Right renal pelvis (tissue), 4 donors: ENCODE measurements around the gene PPP1R9A. TPM values are rescaled to one million over a fixed set of nuclear protein-coding genes. Genes with fewer than 3 reads are reported as not detected.
A peak's percentile ranks its signal among the peaks of the same experiment; 100 is the strongest.

Source experiments
- DNase-seq, 4 donors: peaks; one replicate each; pipeline ENCODE4 v3.0.0-alpha.2; 2013; ENCODE audit warnings: low read depth in 4 of 4, low spot score in 3 of 4, missing footprints in 1 of 4
- polyA plus RNA-seq, 4 donors: library from polyadenylated mRNA; unstranded; fragments of 120-200 nt; gene quantifications; one replicate each; pipeline ENCODE4 v1.2.1, GENCODE V29; 2013; ENCODE audit not compliant: insufficient read length in 4 of 4

The PPP1R9A gene
- polyA plus RNA-seq = 10 to 100 TPM; 27.1 to 33.2 (median 30.4) TPM

DNA sequence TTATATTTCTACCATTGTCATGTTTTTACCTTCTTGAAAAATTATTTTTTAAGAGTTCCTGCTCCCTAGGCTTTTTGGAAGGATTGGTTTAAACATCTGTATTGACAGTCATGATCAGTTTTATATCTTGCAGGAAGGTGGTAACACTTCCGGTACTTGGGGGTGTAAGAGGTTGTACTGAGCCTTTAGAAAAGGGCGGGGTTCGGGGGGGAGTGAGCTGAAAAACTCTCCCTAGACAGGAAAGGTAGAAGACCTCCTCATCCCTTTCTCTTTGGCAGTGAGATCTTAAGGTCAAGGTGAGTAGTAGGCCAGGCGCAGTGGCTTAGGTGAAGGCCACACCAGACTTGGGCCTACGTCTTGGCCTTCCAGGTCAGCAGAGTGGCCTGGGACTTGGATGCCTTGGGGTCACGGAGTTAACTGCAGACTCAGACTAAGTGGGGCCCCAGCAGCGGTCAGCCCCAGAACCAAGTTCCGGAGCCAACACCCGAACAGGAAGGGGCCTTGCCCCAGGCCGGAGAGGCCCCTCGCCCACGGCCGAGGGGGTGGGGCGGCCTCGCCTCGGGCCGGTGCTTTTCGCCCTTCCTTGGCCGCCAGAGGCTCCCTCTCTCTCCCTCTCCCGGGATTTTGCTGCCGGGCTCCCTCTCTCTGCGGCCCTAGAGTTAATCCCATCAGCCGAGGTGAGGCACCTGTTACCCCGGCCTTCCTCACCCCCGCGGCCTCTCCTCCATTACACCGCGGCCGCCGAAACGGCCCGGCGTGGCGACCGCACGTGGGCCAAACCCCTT is at the start of gene PPP1R9A:
Gene PPP1R9A (plus strand): TSS at position 569 of the 785 bp plus-strand sequence. CDS start 2,520 bp downstream, outside the sequence.
- peak in 3 of 4 donors; percentile 41 to 62 (median 54) for DNase-seq

GRCh38 chr7:94871132-94871531 is 36.3 kb upstream of the PPP1R9A start:
- no peak for DNase-seq

DNA sequence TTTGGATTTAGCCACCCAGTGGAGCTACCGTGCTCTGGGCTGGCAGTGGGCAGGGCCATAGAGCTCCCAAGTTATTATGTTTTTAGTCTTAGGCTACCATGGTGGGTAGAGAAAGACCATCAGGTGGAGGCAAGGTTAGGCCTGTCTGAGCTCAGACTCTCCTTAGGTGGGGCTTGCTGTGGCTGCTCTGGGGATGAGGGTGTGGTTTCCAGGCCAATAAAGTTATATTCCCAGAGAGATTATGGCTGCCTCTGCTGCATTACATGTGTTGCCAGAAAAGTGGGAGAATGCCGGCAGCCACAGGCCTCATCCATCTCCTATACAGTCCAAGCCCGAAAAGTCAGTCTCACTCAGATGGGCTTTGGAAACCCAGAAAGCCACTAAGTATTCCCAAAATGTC is 34.2 kb upstream of the PPP1R9A start:
- no peak for DNase-seq

DNA sequence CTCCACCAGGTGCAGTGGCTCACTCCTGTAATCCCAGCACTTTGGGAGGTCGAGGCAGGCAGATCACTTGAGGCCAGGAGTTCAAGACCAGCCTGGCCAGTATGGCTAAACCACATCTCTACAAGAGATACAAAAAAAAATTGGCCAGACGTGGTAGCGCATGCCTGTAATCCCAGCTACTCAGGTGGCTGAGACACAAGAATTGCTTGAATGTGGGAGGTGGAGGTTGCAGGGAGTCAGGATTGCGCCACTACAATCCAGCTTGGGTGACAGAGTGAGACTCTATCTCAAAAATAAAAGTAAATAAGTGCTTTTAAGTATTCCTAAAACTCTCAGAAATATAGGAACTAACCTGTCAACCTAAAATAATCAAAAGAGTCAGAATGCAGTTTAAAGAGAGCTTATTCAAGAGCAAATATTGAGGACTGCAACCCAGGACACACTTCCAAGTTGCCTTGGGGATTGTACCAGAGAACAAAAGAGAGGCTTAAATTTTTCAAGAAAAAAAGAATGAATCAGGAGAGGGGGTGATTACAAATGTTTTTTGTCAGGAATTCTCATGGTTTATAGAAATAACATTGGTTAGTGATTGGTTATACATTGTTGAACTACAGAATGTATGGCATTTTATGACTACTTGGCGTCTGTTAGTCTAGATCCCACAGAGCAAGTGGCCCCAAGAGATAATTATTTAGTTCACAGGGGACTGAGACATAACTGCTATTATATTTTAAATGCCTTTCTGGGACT is 33.2 kb upstream of the PPP1R9A start:
- no peak for DNase-seq

GRCh38 chr7:94875201-94875600 is 32.2 kb upstream of the PPP1R9A start:
- no peak for DNase-seq

DNA sequence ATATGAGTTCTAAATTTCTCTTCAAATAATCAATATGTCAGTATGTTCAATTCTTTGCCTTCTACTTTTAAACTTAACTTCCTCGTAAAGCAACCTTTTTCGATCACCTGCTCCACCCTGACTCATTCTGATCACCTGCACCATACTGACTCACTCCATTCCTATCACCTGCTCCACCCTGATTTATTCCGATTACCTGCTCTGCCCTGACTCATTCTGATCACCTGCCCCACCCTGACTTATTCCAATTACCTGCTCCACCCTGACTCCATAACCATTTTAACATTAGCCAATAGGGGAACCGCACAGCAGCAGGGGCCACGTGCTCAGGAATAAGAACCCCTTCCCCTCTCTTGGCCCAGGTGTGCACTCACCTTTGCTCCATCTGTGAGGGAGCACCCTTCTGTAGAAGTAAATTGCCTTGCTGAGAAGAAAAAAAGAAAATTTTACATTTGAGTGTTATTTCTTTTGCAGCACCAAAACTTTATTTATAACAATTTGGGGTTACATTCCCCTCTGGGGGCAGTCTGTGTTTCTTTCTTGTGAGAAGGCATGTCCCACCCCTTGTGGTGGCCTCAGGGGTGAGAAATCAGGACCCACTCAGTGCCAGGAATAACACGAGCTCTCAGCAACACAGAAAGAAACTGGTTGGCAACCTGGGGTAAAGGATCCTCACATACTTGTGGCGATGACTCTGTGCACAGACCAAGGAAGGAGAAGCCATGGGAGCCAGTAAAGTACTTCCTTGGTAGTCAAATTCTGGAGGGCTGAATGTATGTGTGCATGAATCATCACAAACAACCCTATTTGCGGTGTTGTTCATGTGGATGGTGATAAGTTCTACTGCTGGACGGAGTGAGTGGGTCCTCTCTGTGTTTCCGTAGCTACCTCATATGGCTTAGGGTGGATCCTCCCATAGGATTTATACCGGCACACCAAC is 29.4 kb upstream of the PPP1R9A start:
- DNase-seq = no peak

DNA sequence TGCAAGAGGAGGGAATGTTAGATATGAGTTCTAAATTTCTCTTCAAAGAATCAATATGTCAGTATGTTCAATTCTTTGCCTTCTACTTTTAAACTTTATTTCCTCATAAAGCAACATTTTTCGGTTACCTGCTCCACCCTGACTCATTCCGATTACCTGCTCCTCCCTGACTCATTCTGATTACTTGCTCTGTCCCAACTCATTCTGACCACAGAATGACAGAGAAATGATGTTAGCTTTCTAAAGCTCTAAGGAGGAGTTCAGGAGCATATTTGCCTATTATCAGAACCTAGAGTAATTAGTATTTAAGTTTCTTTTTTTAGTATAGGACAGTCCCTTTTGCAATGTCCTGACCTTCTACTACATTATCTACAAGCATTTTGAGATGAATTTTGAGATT is 24.5 kb upstream of the PPP1R9A start:
- no peak for DNase-seq

DNA sequence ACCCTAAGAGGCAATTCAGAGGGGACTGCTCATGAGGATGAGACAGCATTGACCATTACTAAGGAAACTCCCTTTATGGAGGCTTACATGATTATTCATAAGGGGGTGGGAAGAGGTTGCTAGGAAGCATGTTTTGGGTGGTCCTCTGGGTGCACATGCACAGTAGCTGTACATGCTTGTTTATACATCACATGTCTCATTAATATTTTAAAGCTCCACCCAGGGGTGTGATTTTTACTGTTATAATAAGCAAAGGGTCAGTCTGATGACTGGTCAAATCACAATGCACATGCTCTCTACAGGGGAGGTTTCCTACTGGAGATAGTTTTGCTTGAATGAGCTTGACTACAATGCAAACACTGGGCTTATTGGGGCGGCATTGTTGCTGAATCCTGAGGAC is 23.8 kb upstream of the PPP1R9A start:
- no peak for DNase-seq

GRCh38 chr7:94888551-94888950 is 18.8 kb upstream of the PPP1R9A start:
- peak in 2 of 4 donors; percentile 26 to 49 for DNase-seq

DNA sequence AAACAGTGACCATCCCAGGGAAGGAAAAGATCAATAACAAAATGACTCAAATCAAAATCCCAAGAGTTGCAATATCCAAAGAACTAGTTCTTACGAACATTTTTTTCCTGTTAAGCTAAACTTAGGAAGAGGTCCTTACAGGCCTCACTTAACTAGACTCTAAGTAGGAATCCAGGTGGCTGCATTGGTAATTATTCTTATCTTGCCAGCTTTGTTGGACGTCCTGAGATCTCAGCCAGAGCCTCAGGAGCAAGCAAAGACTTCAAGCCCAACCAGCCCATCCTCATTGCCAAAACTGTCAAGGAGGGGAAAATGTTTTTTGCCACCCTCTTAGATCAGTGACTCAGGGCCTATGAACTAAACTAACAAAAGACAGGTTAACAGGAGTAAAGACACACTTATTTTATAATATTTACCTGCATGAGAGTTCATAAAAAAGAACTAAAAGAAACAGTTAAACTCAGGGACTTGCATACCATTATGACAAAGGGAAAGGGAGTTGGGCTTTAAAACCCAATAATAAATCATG is 18.3 kb upstream of the PPP1R9A start:
- no peak for DNase-seq

- no peak for DNase-seq
Observed at GRCh38 chr7:94890216-94890615, 17.2 kb upstream of the PPP1R9A start.

DNA sequence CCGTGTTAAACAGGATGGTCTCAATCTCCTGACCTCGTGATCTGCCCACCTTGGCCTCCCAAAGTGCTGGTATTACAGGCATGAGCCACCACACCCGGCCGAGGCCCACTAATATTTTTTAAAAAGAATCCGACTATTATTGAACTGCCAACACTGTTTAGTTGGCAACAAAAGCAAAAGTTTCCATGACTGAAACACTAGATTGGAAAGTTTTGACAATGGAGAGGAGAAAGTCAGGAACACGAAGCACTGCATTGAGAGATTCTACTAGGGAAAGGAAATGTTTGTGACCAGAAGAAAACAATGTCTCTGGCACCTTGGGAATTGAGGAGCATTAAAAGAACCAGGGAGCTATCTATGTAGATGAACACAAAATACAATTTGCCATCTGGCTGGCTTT is 13.7 kb upstream of the PPP1R9A start:
- no peak for DNase-seq

GRCh38 chr7:94897541-94897940 is 9.9 kb upstream of the PPP1R9A start:
- no peak for DNase-seq

GRCh38 chr7:94898340-94898739 is 9.1 kb upstream of the PPP1R9A start:
- no peak for DNase-seq

DNA sequence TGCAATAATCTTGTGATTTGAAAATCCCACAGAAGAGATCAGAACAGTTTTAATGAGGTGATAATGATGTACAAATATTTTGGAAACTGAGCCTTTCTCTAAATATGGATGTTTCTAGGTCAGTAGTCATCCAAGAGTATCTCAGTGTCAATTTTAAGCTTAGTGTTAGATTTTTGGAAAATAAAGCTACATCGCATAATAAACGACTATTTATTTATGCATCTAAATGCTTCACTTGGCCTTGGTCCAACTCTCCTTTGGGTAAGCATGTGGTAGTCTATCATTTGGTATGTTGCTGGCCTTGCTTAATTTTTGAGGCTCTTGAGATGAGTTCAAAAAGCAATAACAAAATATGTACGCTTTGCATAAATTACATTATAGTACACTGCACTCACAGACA is 5.4 kb upstream of the PPP1R9A start:
- DNase-seq = no peak

DNA sequence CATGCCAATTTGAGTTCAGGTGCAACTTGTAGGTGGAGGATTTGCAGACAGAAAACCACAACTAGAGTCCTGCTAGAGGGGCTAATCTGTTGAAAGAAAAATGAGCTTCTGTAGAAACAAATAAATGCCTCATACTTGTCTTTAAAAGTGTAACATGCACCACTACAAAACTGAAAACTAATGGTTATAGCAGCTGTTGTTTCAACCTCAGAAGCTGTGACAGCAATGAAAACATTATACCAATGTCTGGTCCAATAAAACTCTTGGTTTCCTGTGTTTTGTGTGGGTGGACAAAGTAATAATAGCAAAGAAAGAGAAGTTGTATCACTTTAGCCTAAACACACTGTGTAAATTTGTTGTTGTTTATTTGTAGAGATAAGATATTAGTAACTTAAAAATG is 3.4 kb upstream of the PPP1R9A start:
- DNase-seq = no peak

GRCh38 chr7:94904982-94905381 is 2.4 kb upstream of the PPP1R9A start:
- DNase-seq = no peak

GRCh38 chr7:94906065-94906851 is 1.1 kb upstream of the PPP1R9A start:
- no peak for DNase-seq

DNA sequence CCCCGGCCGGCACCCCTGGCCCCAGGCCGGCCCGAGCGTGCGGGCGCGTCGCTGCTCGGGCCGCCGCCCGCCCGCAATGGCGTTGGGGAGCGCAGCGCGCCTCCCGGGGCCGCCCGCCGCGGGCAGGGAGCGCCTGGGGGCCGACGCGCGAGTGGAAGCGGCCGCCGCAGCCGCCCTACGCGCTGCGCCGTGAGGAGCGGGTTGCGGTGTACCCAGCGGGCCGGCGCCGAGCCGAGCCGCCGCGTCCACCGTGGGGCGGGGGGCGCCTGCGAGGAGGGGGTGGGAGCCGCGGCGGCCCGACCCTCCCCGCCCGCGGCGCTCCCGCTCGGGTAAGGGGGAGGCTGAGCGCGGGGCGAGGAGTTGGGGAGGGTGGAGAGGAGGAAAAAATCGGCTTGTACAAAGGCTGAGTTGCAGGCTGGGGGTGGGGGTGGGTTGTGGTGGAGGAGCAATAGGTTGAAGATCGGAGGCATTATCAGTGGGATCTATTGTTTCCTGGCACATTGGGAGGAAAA is 473 bp downstream of the PPP1R9A start:
- DNase-seq = peak in 1 of 4 donors; percentile 49
